Left lung (tissue), 10 donors: Measurements from ENCODE around the gene PIAS2. TPM values are rescaled to one million over a fixed set of nuclear protein-coding genes. Genes with fewer than 3 reads are reported as not detected.
A peak's percentile ranks its signal among the peaks of the same experiment; 100 is the strongest.
"Not testable (repeated sequence)": the region's sequence is repeated elsewhere in the genome, so short reads cannot be mapped to it uniquely, and the experiment has no call there.

ENCODE experiments used
- ATAC-seq: fragments of 200-7000 bp; cut with Tn5 transposase; one replicate; pipeline ENCODE4 v1.9.1; 2020; ENCODE audit warnings: moderate library complexity
- DNase-seq, 4 donors: peaks; one replicate each; pipeline ENCODE4 v3.0.0-alpha.2; 2013 to 2020
- H3K27ac ChIP-seq, 2 donors: fragments of 200-600 bp; sonication (generic) in 1 of 2; one replicate each; pipeline versions ENCODE4 v1.5.0 to v1.8.0; 2020 to 2021
- H3K27me3 ChIP-seq, 2 donors: fragments of 200-600 bp; sonication (generic) in 1 of 2; one replicate each; pipeline versions ENCODE4 v1.5.0 to v1.8.0; 2020 to 2021
- H3K36me3 ChIP-seq, 2 donors: fragments of 200-600 bp; sonication (generic) in 1 of 2; one replicate each; pipeline versions ENCODE4 v1.5.0 to v1.8.0; 2020 to 2021
- H3K4me1 ChIP-seq, 2 donors: fragments of 200-600 bp; one replicate each; pipeline ENCODE4 v1.8.0; 2021
- H3K4me3 ChIP-seq, 2 donors: fragments of 200-600 bp; sonication (generic) in 1 of 2; one replicate each; pipeline versions ENCODE4 v1.5.0 to v1.8.0; 2020 to 2021; ENCODE audit warnings: mild to moderate bottlenecking in 1 of 2
- H3K9me3 ChIP-seq, 2 donors: fragments of 200-600 bp; sonication (generic) in 1 of 2; one replicate each; pipeline versions ENCODE4 v1.5.0 to v1.8.0; 2020 to 2021
- CTCF ChIP-seq, 2 donors: fragments of 200-600 bp; sonication (generic) in 1 of 2; IDR thresholded peaks; one replicate each; pipeline versions ENCODE4 v1.5.0 to v1.8.0; 2021; ENCODE audit warnings: antibody characterized with exemption in 2 of 2
- intact Hi-C, 2 donors: fragments of 100-400 bp; cut with DNase I; formaldehyde crosslinking; loops; one replicate each; pipeline versions ENCODE4 v1.11.2 to v1.14.2; 2022
- polyA plus RNA-seq, 6 donors: library from polyadenylated mRNA; unstranded; fragments of 120-200 nt; gene quantifications; one replicate each; pipeline ENCODE4 v1.2.1, GENCODE V29; 2013; ENCODE audit not compliant: insufficient read length in 6 of 6
- total RNA-seq, 2 donors: library from RNA; stranded (reverse); fragmentation: NEBNext Ultra II Directional; extraction: Animal tissue kit (Norgen Biotek cat#: 25700); gene quantifications; one replicate each; pipeline ENCODE4 v1.2.1, GENCODE V29; 2021
- donor health status: DM: no; HTN: yes; CAD: no.
- donor health status: DM: no; HTN: no; CAD: no.

Gene PIAS2
- total and polyA plus RNA-seq, 8 donors = 20.0 to 31.3 (median 22.1) TPM

- H3K9me3 ChIP-seq = no peaks in the 10 kb centered on the region
- no peak for TF ChIP-seq CTCF (IDR thresholded peaks at IDR 0.05)
- no peak for ATAC-seq
- intact Hi-C loops = no loop called here
- DNase-seq = no peak
- H3K4me1 ChIP-seq = no peaks in the 10 kb centered on the region
- no peak overlapping the region for H3K4me3 ChIP-seq
- no peak overlapping the region for H3K27ac ChIP-seq
- no peaks in the 10 kb centered on the region for H3K27me3 ChIP-seq
- no peaks in the 10 kb centered on the region for H3K36me3 ChIP-seq
Observed at GRCh38 chr18:46843372-46843771, 73.9 kb downstream of the PIAS2 start.

GRCh38 chr18:46842583-46842982 lies 74.7 kb downstream of the PIAS2 start:
- Histone ChIP-seq H3K36me3 (no peaks in the 10 kb centered on the region), H3K4me1 (no peaks in the 10 kb centered on the region), H3K27ac (no peak overlapping the region), H3K4me3 (no peak overlapping the region), H3K9me3 (no peaks in the 10 kb centered on the region), H3K27me3 (no peaks in the 10 kb centered on the region)
- intact Hi-C loops = no loop called here
- TF ChIP-seq CTCF (IDR thresholded peaks at IDR 0.05) = no peak
- ATAC-seq = no peak
- DNase-seq = no peak

GRCh38 chr18:46833899-46834298 lies 83.4 kb downstream of the PIAS2 start:
- H3K4me3 ChIP-seq = no peak overlapping the region
- no peak for TF ChIP-seq CTCF (IDR thresholded peaks at IDR 0.05)
- ATAC-seq (no peak), DNase-seq (no peak)
- intact Hi-C loops = no loop called here
- no peaks in the 10 kb centered on the region for H3K4me1 ChIP-seq
- no peak overlapping the region for H3K27ac ChIP-seq
- no peaks in the 10 kb centered on the region for H3K27me3 ChIP-seq
- H3K36me3 ChIP-seq = peaks cover 0 to 20% of the 10 kb centered on the region in 2 donors
- H3K9me3 ChIP-seq = no peaks in the 10 kb centered on the region

GRCh38 chr18:46832849-46833248 lies 84.5 kb downstream of the PIAS2 start:
- Histone ChIP-seq H3K4me1 (no peaks in the 10 kb centered on the region), H3K4me3 (no peak overlapping the region), H3K27ac (no peak overlapping the region), H3K9me3 (no peaks in the 10 kb centered on the region), H3K27me3 (no peaks in the 10 kb centered on the region), H3K36me3 (peaks cover 0 to 28% of the 10 kb centered on the region in 2 donors)
- intact Hi-C loops = no loop called here
- peak; percentile 63 for ATAC-seq
- peak in 2 of 4 donors; percentile 8 to 55 for DNase-seq
- no peak for TF ChIP-seq CTCF (IDR thresholded peaks at IDR 0.05)

- ATAC-seq, H3K4me3 ChIP-seq, H3K4me1 ChIP-seq, H3K27ac ChIP-seq, intact Hi-C loops, H3K9me3 ChIP-seq, DNase-seq, H3K27me3 ChIP-seq: not testable (repeated sequence)
- H3K36me3 ChIP-seq = peaks cover 0 to 32% of the 10 kb centered on the region in 2 donors
Observed at GRCh38 chr18:46832422-46832821, 84.9 kb downstream of the PIAS2 start.

GRCh38 chr18:46831434-46831833 lies 85.9 kb downstream of the PIAS2 start:
- intact Hi-C loops = no loop called here
- Histone ChIP-seq H3K27ac (no peak overlapping the region), H3K27me3 (no peaks in the 10 kb centered on the region), H3K9me3 (no peaks in the 10 kb centered on the region), H3K4me1 (no peaks in the 10 kb centered on the region), H3K36me3 (peaks cover 0 to 38% of the 10 kb centered on the region in 2 donors), H3K4me3 (no peak overlapping the region)
- no peak for DNase-seq
- no peak for ATAC-seq
- no peak for TF ChIP-seq CTCF (IDR thresholded peaks at IDR 0.05)
